ENCODE results near the gene POLR1A. TPM values are rescaled to one million over a fixed set of nuclear protein-coding genes. Genes with fewer than 3 reads are reported as not detected.

Gene POLR1A
- total and polyA plus RNA-seq, 2 of the 13 experiments (the other 11 are each of a cell fraction or from before 2014, with no cell fraction given), result 7.2 to 39.9 TPM

DNA sequence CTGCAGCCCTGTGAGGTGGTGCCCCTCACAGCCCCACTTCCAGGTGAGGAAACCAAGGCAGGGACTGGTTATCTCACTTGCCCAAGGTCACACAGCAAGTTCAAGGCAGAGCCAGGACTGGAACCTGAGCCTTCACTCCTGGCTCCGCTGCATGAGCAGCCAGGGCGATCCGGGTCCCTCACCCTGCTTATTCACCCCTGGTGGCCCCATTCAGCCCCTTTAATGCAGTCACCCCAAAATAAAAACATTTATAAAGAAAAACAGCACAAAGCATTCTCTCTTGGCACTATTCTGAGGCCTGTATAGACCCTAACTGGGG lies 57.3 kb downstream of the POLR1A start:
- no peak overlapping the region for H2AFZ ChIP-seq (ENCODE audit: low read length)
- DNase-seq (ENCODE audit: low spot score) (no peak), ATAC-seq (no peak), FAIRE-seq (no peak)
- H4K20me1 ChIP-seq (ENCODE audit: insufficient read depth, low read length), result no peaks in the 10 kb centered on the region
- ChIA-PET POLR2A (no interaction called here), CTCF (ENCODE audit: low intra/inter-chr PET ratio, low total read pairs) (no interaction called here)
- no peaks in the 10 kb centered on the region for H3K79me2 ChIP-seq (ENCODE audit: insufficient read depth, low read length)
- H3K4me3 ChIP-seq (replicated peaks in 1 of 3; ENCODE audit: insufficient read depth in 1 of 3, low read depth in 2 of 3, low read length in 3 of 3), result no peak overlapping the region
- H3K27me3 ChIP-seq (ENCODE audit: control insufficient read depth in 1 of 2, insufficient read depth in 2 of 2, low read length in 2 of 2), result no peaks in the 10 kb centered on the region
- in situ Hi-C loops (cut with HindIII; ENCODE audit: extremely low pct_ligation_motif_present, low pct_unique_long_range_greater_than_20kb) (no loop called here), intact Hi-C loops (cut with micrococcal nuclease; ENCODE audit: unreplicated experiment) (no loop called here)
- H3K9ac ChIP-seq (ENCODE audit: insufficient read depth, low read depth, low read length), result no peak overlapping the region
- 0 out of 2 replicates have a peak, but pooled peaks cover 6% of the 10 kb centered on the region for H3K4me1 ChIP-seq (ENCODE audit: insufficient read depth, low read length)
- 92% methylated on average over 3 of the region's 3 CpGs for WGBS (ENCODE audit: low lambda C conversion rate)
- H3K4me2 ChIP-seq (ENCODE audit: low read depth, low read length), result no peak overlapping the region
- no TSS peak for BruUV-seq (replicated peaks)
- no peaks in the 10 kb centered on the region for H3K9me3 ChIP-seq (ENCODE audit: low read length)
- H3K27ac ChIP-seq (ENCODE audit: extremely low read length, insufficient read depth, low read length), result no peak overlapping the region
- peaks cover 63 to 91% of the 10 kb centered on the region in 2 experiments for H3K36me3 ChIP-seq (replicated peaks in 1 of 2; ENCODE audit: control insufficient read depth in 1 of 2, insufficient read depth in 2 of 2, low read length in 2 of 2)
- no peak for TF ChIP-seq KMT2A (CRISPR knock-in tag; IDR thresholded peaks at IDR 0.05)
- TF ChIP-seq HOXA7 (CRISPR knock-in tag; IDR thresholded peaks at IDR 0.05), result no peak
- no peak for TF ChIP-seq GABPA (IDR thresholded peaks at IDR 0.05; ENCODE audit: low read depth, low read length)
- TF ChIP-seq GABPA (CRISPR knock-in tag; IDR thresholded peaks at IDR 0.05; ENCODE audit: low read depth), result no peak
- TF ChIP-seq, protein P1, sequence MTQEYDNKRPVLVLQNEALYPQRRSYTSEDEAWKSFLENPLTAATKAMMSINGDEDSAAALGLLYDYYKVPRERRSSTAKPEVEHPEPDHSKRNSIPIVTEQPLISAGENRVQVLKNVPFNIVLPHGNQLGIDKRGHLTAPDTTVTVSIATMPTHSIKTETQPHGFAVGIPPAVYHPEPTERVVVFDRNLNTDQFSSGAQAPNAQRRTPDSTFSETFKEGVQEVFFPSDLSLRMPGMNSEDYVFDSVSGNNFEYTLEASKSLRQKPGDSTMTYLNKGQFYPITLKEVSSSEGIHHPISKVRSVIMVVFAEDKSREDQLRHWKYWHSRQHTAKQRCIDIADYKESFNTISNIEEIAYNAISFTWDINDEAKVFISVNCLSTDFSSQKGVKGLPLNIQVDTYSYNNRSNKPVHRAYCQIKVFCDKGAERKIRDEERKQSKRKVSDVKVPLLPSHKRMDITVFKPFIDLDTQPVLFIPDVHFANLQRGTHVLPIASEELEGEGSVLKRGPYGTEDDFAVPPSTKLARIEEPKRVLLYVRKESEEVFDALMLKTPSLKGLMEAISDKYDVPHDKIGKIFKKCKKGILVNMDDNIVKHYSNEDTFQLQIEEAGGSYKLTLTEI (CRISPR knock-in tag; conservative IDR thresholded peaks at IDR 0.05), result no peak
- no peak for TF ChIP-seq ZNF891 (CRISPR knock-in tag; IDR thresholded peaks at IDR 0.05)
- no peak for TF ChIP-seq RAD51 (IDR thresholded peaks at IDR 0.05; ENCODE audit: borderline replicate concordance)
- TF ChIP-seq, protein P2, sequence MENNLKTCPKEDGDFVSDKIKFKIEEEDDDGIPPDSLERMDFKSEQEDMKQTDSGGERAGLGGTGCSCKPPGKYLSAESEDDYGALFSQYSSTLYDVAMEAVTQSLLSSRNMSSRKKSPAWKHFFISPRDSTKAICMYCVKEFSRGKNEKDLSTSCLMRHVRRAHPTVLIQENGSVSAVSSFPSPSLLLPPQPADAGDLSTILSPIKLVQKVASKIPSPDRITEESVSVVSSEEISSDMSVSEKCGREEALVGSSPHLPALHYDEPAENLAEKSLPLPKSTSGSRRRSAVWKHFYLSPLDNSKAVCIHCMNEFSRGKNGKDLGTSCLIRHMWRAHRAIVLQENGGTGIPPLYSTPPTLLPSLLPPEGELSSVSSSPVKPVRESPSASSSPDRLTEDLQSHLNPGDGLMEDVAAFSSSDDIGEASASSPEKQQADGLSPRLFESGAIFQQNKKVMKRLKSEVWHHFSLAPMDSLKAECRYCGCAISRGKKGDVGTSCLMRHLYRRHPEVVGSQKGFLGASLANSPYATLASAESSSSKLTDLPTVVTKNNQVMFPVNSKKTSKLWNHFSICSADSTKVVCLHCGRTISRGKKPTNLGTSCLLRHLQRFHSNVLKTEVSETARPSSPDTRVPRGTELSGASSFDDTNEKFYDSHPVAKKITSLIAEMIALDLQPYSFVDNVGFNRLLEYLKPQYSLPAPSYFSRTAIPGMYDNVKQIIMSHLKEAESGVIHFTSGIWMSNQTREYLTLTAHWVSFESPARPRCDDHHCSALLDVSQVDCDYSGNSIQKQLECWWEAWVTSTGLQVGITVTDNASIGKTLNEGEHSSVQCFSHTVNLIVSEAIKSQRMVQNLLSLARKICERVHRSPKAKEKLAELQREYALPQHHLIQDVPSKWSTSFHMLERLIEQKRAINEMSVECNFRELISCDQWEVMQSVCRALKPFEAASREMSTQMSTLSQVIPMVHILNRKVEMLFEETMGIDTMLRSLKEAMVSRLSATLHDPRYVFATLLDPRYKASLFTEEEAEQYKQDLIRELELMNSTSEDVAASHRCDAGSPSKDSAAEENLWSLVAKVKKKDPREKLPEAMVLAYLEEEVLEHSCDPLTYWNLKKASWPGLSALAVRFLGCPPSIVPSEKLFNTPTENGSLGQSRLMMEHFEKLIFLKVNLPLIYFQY (CRISPR knock-in tag; IDR thresholded peaks at IDR 0.05; ENCODE audit: borderline replicate concordance), result no peak
- TF ChIP-seq MEIS2 (CRISPR knock-in tag; IDR thresholded peaks at IDR 0.05), result no peak
- no peak for TF ChIP-seq ZNF121 (CRISPR knock-in tag; IDR thresholded peaks at IDR 0.05)
- TF ChIP-seq, protein P3, sequence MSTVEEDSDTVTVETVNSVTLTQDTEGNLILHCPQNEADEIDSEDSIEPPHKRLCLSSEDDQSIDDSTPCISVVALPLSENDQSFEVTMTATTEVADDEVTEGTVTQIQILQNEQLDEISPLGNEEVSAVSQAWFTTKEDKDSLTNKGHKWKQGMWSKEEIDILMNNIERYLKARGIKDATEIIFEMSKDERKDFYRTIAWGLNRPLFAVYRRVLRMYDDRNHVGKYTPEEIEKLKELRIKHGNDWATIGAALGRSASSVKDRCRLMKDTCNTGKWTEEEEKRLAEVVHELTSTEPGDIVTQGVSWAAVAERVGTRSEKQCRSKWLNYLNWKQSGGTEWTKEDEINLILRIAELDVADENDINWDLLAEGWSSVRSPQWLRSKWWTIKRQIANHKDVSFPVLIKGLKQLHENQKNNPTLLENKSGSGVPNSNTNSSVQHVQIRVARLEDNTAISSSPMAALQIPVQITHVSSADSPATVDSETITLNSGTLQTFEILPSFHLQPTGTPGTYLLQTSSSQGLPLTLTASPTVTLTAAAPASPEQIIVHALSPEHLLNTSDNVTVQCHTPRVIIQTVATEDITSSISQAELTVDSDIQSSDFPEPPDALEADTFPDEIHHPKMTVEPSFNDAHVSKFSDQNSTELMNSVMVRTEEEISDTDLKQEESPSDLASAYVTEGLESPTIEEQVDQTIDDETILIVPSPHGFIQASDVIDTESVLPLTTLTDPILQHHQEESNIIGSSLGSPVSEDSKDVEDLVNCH (CRISPR knock-in tag; IDR thresholded peaks at IDR 0.05), result no peak
- no peak for TF ChIP-seq FIP1L1 (IDR thresholded peaks at IDR 0.05; ENCODE audit: borderline replicate concordance, insufficient read depth, low read depth, low read length)
- no peak for TF ChIP-seq NR2C2 (CRISPR knock-in tag; IDR thresholded peaks at IDR 0.05; ENCODE audit: borderline replicate concordance)
- TF ChIP-seq, protein P4, sequence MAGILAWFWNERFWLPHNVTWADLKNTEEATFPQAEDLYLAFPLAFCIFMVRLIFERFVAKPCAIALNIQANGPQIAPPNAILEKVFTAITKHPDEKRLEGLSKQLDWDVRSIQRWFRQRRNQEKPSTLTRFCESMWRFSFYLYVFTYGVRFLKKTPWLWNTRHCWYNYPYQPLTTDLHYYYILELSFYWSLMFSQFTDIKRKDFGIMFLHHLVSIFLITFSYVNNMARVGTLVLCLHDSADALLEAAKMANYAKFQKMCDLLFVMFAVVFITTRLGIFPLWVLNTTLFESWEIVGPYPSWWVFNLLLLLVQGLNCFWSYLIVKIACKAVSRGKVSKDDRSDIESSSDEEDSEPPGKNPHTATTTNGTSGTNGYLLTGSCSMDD (CRISPR knock-in tag; IDR thresholded peaks at IDR 0.05), result no peak
- TF ChIP-seq TCF12 (IDR thresholded peaks at IDR 0.05), result no peak
- no peak for TF ChIP-seq TCF12 (CRISPR knock-in tag; IDR thresholded peaks at IDR 0.05)
- TF ChIP-seq ZNF501 (CRISPR knock-in tag; IDR thresholded peaks at IDR 0.05), result no peak
- no peak for TF ChIP-seq ZNF382 (CRISPR knock-in tag; IDR thresholded peaks at IDR 0.05; ENCODE audit: borderline replicate concordance)
- no peak for TF ChIP-seq POLR2AphosphoS5 (IDR thresholded peaks at IDR 0.05; ENCODE audit: low read depth, low read length)
